ENCODE measurements around the gene KRTAP10-4. TPM values are rescaled to one million over a fixed set of nuclear protein-coding genes. Genes with fewer than 3 reads are reported as not detected.
A peak's percentile ranks its signal among the peaks of the same experiment; 100 is the strongest.

KRTAP10-4 gene
- total and polyA plus RNA-seq, 12 donors = not detected

- no peak for TF ChIP-seq CTCF (IDR thresholded peaks at IDR 0.05)
- Histone ChIP-seq H3K27me3 (peaks cover 0 to 35% (median 5%) of the 10 kb centered on the region in 7 donors), H3K36me3 (no peaks in the 10 kb centered on the region), H3K9me3 (peaks cover 0 to 42% (median 14%) of the 10 kb centered on the region in 11 donors), H3K27ac (no peak overlapping the region), H3K4me3 (no peak overlapping the region), H3K4me1 (no peaks in the 10 kb centered on the region)
- WGBS, 2 donors = 86 to 88% methylated on average over 12 to 13 of the region's 13 CpGs
- DNase-seq (peak in 1 of 2 donors; percentile 8), ATAC-seq (no peak)
- intact Hi-C loops (cut with DNase I) = loop anchor here in 1 of 10 donors (10.0 kb wide), 1 partner anchor 132 kb away; no protein-coding TSS in a partner anchor
Observed at GRCh38 chr21:44612669-44613229, 39.2 kb downstream of the KRTAP10-4 start.

- peaks cover 0 to 35% (median 5%) of the 10 kb centered on the region in 7 donors for H3K27me3 ChIP-seq
- H3K4me3 ChIP-seq = no peak overlapping the region
- peaks cover 0 to 35% (median 14%) of the 10 kb centered on the region in 11 donors for H3K9me3 ChIP-seq
- no peak for TF ChIP-seq CTCF (IDR thresholded peaks at IDR 0.05)
- H3K27ac ChIP-seq = no peak overlapping the region
- DNase-seq (no peak), ATAC-seq (no peak)
- 87 to 89% methylated on average over 26 of the region's 26 CpGs for WGBS, 2 donors
- intact Hi-C loops (cut with DNase I) = loop anchor here in 1 of 10 donors (10.0 kb wide), 1 partner anchor 131 kb away; no protein-coding TSS in a partner anchor
- H3K36me3 ChIP-seq = no peaks in the 10 kb centered on the region
- peaks cover 0 to 2% (median 0%) of the 10 kb centered on the region in 9 donors for H3K4me1 ChIP-seq
Observed at GRCh38 chr21:44613386-44614155, 40.0 kb downstream of the KRTAP10-4 start.

- Histone ChIP-seq H3K27me3 (peaks cover 0 to 35% (median 5%) of the 10 kb centered on the region in 7 donors), H3K27ac (no peak overlapping the region), H3K4me3 (no peak overlapping the region), H3K4me1 (peaks cover 0 to 6% (median 0%) of the 10 kb centered on the region in 9 donors), H3K36me3 (no peaks in the 10 kb centered on the region), H3K9me3 (peaks cover 0 to 30% (median 11%) of the 10 kb centered on the region in 11 donors)
- ATAC-seq = no peak
- intact Hi-C loops (cut with DNase I) = loop anchor here in 1 of 10 donors (10.0 kb wide), 1 partner anchor 131 kb away; no protein-coding TSS in a partner anchor
- no peak for DNase-seq
- TF ChIP-seq CTCF (IDR thresholded peaks at IDR 0.05) = no peak
- 80 to 81% methylated on average over 20 of the region's 20 CpGs for WGBS, 2 donors
Observed at GRCh38 chr21:44614161-44614631, 40.7 kb downstream of the KRTAP10-4 start.

GRCh38 chr21:44614961-44615391 is 41.4 kb downstream of the KRTAP10-4 start:
- no peaks in the 10 kb centered on the region for H3K36me3 ChIP-seq
- peaks cover 0 to 35% (median 5%) of the 10 kb centered on the region in 7 donors for H3K27me3 ChIP-seq
- peaks cover 0 to 30% (median 4%) of the 10 kb centered on the region in 11 donors for H3K9me3 ChIP-seq
- peaks cover 0 to 6% (median 0%) of the 10 kb centered on the region in 9 donors for H3K4me1 ChIP-seq
- no peak for DNase-seq
- intact Hi-C loops (cut with DNase I) = loop anchor here in 1 of 10 donors (10.0 kb wide), 1 partner anchor 130 kb away; no protein-coding TSS in a partner anchor
- no peak for ATAC-seq
- no peak for TF ChIP-seq CTCF (IDR thresholded peaks at IDR 0.05)
- no peak overlapping the region for H3K27ac ChIP-seq
- H3K4me3 ChIP-seq = no peak overlapping the region
- WGBS, 2 donors = 89 to 90% methylated on average over 28 of the region's 28 CpGs

All from heart right ventricle (tissue), 16 donors.